GM18507 (cell line): ENCODE results near the gene GRM1.

Experiments used
- DNase-seq: peaks from one replicate; pipeline ENCODE4 v3.0.0; 2011; ENCODE audit warnings: low read depth; ENCODE audit not compliant: insufficient read length; ENCODE audit errors: extremely low spot score
- FAIRE-seq: peaks from 2 replicates; lab custom pipeline; 2011; peaks lifted over from hg19 to GRCh38; lab: Jason Lieb, UNC

Gene GRM1

DNA sequence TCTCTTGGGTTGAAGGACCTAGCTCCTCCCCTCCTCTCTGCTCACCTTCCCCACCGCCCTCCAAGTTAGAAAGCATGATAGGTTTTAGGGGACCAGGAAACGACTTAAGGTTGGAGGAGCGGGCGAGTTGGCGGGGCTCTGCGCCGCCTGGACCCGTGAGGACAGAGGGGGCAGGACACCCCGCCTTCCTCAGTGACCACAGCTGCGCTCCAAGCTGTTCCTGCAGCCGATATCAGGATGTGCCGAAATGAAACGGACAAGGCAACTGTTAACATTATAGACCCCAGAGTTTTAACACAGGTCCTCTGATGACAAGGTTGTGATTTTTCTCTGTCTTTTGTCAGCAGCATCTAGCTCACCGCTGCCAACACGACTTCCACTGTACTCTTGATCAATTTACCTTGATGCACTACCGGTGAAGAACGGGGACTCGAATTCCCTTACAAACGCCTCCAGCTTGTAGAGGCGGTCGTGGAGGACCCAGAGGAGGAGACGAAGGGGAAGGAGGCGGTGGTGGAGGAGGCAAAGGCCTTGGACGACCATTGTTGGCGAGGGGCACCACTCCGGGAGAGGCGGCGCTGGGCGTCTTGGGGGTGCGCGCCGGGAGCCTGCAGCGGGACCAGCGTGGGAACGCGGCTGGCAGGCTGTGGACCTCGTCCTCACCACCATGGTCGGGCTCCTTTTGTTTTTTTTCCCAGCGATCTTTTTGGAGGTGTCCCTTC lies at the start of gene GRM1:
TSS of gene GRM1 (plus strand) at position 212 of the 722 bp plus-strand sequence. CDS start at position 668, 456 bp downstream.
- FAIRE-seq: no peak
- DNase-seq: no peak

DNA sequence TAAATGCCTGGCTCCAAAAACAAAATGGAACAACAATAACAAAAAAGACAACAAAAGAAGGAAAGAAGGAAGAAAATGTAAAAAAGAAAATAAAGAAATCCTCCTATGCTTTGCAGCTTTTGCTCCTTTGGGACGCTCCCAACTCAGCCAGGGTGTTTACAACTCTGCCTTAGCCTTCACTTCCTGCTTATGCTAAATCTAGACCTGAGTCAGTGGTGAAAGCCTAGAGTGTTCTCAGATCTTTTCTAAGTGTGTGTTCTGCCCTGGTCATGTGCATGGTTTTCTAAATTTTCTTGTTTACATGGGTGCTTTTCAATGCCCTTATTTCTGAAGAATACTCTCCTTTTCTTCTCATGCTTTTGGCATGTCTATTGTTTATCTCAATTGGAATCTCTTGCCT lies 19.5 kb upstream of the GRM1 start:
- DNase-seq: no peak
- no peak for FAIRE-seq

DNA sequence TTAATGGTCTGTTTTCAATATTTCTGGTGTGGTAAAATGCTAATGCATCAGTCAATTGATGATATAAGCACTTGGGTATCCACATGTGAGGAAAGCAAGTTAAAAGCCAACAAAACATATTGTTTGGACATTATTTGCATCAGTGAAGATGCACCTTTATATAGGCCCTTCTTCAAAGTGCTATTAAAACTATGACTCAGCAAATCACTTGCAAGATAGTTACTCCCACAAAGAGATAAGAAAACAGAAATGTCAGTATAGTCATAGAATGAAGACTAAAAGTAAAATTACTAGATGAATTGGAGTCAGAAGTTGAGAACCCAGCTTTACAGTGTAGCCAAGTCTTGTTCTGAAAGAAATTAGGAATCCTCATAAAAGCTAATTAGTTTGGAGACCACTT lies 14.6 kb upstream of the GRM1 start:
- FAIRE-seq: no peak
- DNase-seq: no peak

DNA sequence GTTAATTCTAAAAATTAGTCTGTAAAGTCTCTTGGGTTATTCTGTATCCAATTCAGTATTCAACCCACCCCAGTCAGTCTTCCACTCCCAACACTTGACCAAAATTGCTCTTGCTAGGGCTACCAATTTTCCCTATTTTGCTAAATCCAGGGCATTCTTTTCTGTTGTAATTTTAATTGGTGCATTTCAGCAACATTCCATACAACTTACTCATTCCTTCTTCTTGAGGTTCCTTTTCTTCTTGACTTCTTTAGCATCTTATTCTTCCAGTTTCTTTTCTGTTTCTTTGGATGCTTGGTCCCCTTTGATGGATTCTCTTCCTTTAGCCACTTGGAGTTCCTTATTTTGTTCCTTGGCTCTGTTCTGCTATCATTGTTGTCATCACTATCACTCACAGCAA lies 11.2 kb upstream of the GRM1 start:
- no peak for DNase-seq

DNA sequence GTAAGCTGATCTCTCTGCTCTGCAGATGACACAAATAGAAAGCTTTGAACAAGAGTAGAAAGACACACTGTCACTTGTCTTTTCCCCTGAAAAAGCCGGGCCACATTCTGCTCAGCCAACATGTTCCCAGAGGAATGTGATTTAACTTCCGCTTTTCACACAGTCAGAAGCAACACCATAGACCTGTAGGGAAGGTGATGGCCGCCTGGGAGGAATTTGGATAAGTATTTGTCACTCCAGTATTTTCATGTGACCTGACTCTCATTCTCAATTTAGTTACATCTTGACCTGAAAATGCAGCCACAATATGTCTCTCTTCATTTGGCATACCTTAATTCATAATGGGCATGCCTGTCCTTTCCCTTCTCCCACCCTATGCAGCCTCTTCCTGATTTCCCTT lies 2.0 kb upstream of the GRM1 start:
- no peak for DNase-seq
- no peak for FAIRE-seq

More for the DNA sequence above, 11.2 kb upstream of the GRM1 start:
- no peak for FAIRE-seq

DNA sequence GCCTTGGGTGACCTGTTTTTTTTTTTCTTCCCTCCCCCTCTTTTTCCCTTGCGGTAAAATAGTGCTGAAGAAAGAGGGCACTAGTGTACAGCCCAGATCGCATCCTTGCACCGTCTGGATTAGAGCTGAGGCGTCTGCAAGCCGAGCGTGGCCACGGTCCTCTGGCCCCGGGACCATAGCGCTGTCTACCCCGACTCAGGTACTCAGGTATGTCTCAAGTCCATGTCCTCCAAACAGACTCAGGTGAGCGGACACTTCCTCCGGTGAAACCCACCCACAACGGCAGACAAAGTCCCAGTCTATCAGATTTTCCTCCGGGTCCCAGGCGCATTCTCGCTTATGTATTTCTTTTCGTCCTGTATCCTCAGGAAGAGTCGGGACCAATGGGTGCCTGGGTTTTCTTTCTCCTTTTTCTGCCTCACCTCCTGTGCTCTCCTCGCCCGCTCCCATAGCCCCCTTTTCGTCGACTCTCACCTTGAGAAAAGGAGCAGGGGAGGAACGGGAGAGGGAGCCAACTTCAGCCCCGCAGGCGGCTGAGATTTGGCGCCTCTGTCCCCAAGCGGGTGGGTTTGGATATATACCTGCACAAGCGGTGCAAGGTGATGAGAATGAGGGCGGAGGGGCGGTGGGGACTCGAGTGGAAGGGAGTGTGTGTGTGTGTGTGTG lies 1.1 kb upstream of the GRM1 start:
- FAIRE-seq (no peak), DNase-seq (no peak)

DNA sequence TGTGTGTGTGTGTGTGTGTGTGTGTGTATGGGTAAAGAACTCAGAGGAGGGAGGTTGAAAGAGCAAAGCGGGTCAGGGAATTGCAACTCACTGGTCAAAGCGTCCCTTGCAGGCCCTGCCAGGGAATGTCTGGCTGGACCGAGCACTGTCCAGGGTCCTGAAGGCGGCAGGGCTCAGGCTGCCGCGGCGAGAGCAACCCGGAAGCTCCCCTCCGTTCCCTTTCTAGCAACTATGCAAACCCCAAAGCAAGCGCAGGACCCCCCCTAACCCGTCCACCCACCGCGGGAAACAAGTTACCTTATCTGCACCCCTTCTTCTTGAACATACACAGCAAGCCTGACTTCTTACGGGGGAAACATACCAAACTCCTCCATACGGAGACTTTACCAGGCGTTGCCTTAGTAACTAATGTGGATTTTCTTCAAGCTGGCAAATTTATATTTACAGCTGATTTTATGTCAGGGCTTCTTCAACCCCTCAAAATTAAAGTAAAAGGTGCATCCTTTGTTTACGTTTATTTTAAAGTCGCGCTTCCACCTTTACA lies 538 bp upstream of the GRM1 start:
- no peak for FAIRE-seq
- DNase-seq: peak; percentile 14

DNA sequence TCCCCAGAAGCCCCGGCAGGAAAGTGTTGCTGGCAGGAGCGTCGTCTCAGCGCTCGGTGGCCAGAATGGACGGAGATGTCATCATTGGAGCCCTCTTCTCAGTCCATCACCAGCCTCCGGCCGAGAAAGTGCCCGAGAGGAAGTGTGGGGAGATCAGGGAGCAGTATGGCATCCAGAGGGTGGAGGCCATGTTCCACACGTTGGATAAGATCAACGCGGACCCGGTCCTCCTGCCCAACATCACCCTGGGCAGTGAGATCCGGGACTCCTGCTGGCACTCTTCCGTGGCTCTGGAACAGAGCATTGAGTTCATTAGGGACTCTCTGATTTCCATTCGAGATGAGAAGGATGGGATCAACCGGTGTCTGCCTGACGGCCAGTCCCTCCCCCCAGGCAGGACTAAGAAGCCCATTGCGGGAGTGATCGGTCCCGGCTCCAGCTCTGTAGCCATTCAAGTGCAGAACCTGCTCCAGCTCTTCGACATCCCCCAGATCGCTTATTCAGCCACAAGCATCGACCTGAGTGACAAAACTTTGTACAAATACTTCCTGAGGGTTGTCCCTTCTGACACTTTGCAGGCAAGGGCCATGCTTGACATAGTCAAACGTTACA lies 817 bp downstream of the GRM1 start:
- FAIRE-seq: no peak
- DNase-seq: no peak

DNA sequence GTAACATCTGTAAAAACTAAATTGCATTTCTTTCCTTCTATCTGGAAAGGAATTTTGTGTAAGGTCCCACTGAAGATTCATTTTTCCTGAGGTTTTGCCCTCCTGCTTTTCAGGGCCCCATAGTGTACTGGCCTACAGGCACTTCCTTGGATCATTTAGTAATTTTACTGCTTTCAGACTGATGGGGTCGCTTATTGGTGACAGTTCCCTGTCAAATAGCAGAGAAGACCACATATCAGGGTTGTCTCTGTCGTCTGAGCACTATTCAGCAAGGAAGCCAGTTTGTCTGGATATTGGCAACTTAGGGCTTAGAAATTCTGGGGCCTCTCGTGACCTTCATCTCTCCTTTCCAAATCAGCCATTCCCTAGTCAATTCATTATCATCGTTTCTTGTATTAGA lies 3.5 kb downstream of the GRM1 start:
- FAIRE-seq (no peak), DNase-seq (no peak)

DNA sequence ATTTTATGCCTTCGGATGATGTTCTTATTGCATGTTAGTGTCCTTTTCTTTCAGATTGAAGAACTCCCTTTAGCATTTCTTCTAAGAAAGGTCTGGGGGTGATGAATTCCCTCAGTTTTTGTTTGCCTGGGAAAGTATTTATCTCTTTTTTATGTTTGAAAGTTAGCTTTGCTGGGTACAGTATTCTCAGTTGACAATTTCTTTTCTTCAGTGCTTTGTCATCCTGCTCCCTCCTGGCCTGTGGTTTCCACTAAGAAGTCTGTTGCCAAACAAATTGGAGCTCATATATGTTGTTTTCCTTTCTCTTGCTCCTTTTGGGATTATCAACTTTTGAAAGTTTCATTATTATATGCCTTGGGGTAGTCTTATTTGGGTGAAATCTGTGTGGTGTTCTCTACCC lies 11.5 kb downstream of the GRM1 start:
- DNase-seq (no peak), FAIRE-seq (no peak)

DNA sequence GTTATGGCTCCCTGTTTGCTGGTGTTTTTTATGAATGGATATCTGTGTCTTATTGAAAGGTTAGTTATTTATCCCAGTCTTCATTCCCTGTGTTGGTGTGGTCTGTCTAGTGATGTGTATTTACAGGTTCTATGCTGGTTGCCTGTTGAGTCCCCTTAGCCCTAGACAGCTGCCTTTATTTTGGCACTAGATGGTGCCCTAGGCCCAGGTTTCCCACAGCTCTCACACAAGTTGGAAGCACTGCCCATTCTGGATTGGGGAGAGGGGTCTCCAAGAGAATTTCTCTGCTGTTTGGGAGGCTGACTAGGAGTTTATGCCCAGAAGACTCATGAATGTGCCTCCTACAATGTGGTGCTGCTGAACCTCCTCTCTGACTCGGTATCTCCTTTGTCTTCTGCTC lies 12.4 kb downstream of the GRM1 start:
- FAIRE-seq (no peak), DNase-seq (no peak)

DNA sequence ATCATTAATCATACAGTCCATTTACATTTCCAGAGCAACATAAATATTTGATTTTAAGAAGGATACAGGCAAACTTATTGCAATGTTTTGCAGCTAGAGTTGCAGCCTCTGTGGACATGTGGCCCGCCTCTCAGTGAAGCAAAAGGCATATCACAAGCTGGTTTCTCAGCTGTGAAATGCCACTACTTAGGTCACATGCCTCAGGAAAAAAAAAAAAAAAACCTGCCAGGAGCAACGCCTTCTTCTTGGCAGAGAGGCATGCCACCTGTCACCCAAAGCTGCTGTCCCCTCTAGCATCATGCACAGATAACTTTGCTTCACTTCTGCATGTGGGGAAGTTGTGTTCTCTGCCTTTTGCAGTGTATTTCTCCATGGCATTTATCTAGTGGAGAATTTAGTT lies 18.5 kb downstream of the GRM1 start:
- no peak for DNase-seq
- no peak for FAIRE-seq

DNA sequence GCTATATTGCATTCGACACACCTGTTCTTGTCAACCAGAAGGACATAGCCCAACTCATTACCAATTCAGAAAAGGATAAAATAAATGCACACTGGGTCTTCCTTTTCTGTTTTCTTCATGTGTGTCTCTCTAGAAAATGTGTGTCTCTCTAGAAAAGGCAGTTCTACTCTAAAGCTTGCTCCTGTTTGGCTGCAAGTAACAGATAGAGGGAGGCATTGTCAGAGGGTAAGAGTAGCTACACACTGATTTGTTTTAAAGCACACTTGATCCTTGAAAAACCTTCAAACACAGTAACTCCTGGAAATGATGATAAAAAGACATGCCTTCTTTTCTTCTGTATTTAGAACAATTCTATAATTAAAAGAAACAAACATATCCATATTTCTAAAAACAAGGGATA lies 21.3 kb downstream of the GRM1 start:
- no peak for DNase-seq
- FAIRE-seq: no peak

DNA sequence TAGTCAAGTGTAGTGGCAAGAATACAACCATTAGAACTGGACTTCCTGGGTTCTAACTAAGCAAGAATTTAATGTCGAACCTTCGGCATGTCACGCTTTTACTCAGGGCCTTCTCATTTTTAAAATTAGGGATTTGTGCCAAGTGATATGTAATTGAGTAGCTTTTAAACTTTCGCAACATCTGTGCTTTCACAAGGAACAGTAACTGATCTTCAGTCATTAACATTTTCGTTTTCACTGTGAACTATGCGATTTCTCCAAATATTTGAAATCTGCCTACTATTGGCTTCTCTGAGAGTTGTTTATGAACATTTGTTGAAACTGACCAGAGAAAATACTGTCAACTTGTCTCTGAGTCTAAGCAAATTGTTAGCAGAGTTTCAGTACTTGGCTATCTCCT lies 27.6 kb downstream of the GRM1 start:
- DNase-seq: no peak
- FAIRE-seq: no peak

DNA sequence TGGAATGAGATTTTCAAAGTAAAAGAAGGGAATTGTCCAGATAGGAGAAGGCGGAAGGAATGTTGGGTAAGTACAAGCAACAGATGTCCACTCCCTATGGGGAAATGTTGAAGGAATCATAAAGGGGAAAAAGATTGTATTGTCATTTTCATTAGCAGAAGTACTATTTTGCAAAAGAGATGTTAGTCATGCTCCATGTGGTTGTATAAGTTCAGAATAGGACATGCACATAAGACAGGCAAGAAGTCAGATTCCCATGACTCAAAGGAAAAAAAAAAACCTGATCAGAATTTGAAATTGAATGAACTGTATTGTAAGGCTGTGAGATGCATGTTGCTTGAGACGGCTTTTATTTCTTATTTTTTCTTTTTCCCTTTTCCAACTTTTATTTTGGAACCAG lies 36.8 kb downstream of the GRM1 start:
- FAIRE-seq: no peak
- DNase-seq: no peak

DNA sequence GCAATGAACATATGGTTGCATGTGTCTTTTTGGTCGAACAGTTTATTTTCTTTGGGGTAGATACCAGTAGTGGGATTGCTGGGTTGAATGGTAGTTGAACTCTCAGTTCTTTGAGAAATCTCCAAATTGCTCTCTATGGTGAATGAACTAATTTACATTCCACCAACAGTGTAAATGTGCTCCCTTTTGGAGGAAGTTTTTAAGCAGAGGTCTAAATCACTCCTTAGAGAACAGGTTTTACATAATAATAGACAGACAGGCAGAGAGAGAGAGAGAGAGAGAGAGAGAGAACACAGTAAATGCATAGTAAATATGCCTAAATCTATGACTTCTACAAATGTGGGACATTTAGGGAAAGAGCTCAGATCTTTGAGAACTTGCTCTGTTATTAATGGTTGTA lies 37.6 kb downstream of the GRM1 start:
- peak; percentile 48 for FAIRE-seq
- no peak for DNase-seq

DNA sequence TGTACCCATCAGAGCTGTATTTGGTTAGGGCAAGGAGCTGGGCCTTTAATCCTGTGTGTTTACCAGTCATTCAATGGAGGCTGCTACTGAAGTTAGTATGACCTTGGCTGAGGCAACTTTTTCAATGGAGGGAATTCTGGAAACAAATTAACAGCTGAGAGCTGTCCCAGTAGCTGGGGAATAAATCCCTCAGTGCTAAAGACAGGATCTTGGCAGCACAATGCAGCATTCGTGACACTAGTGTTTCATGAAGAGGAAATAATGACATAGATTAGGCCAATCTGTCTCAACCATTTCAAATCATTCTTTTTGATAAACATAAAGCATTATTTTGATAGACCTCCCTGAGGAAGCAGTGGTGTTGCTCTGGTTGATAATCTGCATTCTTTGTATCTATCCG lies 42.9 kb downstream of the GRM1 start:
- no peak for FAIRE-seq
- no peak for DNase-seq

DNA sequence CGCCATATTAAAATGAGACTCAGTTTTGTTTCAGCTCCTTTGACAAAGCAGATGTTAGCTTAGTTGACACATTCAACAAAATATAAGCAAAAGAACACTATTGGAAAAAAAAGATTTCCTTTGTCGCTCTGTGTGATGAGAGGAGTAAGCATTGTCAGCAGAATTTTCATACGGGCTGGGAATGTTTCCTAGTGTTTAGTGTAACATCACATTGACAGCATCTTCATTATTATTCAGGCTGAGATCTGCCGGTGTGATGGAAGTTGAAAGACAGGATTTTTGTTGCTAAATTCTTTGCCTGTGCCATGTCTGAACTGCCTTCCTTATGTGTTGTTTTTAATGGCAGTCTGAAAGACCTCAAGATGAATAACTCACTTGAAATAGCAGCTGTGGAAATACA lies 49.1 kb downstream of the GRM1 start:
- FAIRE-seq (no peak), DNase-seq (no peak)

DNA sequence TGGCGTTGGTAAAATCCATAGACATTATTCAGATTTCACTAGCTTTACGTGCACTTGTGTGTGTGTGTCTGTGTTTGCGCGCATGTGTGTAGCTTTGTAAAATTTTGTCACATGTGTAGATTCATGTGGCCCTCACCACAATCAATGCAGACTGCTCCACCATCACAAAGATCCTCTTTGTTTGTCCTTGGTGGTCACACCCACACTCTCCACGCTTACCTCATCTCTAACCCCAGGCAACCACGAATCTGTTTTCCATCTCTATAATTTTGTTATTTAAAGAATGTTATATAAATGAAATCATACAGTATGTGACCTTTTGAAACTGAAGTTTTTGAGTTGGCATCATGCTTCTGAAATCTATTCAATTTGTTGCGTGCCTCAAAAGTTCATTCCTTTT lies 58.5 kb downstream of the GRM1 start:
- DNase-seq: no peak

DNA sequence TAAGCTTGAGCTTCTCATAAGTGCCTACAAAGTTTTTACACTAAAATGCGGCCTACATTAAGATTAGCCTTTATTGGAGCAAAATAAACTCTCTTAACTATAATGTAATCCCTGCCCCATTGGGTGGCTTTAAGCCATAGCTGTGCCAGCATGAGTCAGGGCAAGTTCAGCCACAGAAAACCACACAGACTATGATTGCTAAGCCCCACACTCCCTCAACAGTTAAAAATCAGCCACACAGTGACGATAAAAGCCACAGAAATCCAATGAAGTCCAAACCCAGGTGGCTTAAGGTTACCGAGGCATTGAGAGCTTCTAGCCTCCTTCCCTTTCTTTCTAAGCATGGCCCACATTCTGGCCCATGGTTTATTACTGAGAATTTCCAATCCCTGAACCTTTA lies 61.6 kb downstream of the GRM1 start:
- no peak for DNase-seq
- no peak for FAIRE-seq

More for the DNA sequence above, 58.5 kb downstream of the GRM1 start:
- FAIRE-seq: no peak
